Measurements from ENCODE around the gene KLHL6.
"Not testable (repeated sequence)": the region's sequence is repeated elsewhere in the genome, so short reads cannot be mapped to it uniquely, and the experiment has no call there.

Gene KLHL6

GRCh38 chr3:183532620-183533411, 22.7 kb downstream of the KLHL6 start:
- no peak for DNase-seq (ENCODE audit: low read depth)

GRCh38 chr3:183529717-183530116, 25.8 kb downstream of the KLHL6 start:
- no peak for DNase-seq (ENCODE audit: low read depth)

- no peak for DNase-seq (ENCODE audit: low read depth)
These were observed 26.3 kb downstream of the KLHL6 start for GRCh38 chr3:183529185-183529584.

- DNase-seq (ENCODE audit: low read depth): not testable (repeated sequence)
These were observed 26.7 kb downstream of the KLHL6 start for GRCh38 chr3:183528758-183529157.

- no peak for DNase-seq (ENCODE audit: low read depth)
These were observed 27.8 kb downstream of the KLHL6 start for GRCh38 chr3:183527428-183528379.

- no peak for DNase-seq (ENCODE audit: low read depth)
These were observed 28.6 kb downstream of the KLHL6 start for GRCh38 chr3:183526838-183527427.

GRCh38 chr3:183524476-183524875, 31.0 kb downstream of the KLHL6 start:
- DNase-seq (ENCODE audit: low read depth): no peak

GRCh38 chr3:183520741-183521556, 34.6 kb downstream of the KLHL6 start:
- not testable (repeated sequence) for DNase-seq (ENCODE audit: low read depth)

- DNase-seq (ENCODE audit: low read depth): not testable (repeated sequence)
These were observed 35.2 kb downstream of the KLHL6 start for GRCh38 chr3:183520295-183520694.

- DNase-seq (ENCODE audit: low read depth): no peak
These were observed 35.6 kb downstream of the KLHL6 start for GRCh38 chr3:183519891-183520290.

- no peak for DNase-seq (ENCODE audit: low read depth)
These were observed 36.8 kb downstream of the KLHL6 start for GRCh38 chr3:183518491-183519251.

- no peak for DNase-seq (ENCODE audit: low read depth)
These were observed 37.9 kb downstream of the KLHL6 start for GRCh38 chr3:183517607-183518006.

- no peak for DNase-seq (ENCODE audit: low read depth)
These were observed 39.3 kb downstream of the KLHL6 start for GRCh38 chr3:183515968-183516851.

GRCh38 chr3:183514021-183514420, 41.5 kb downstream of the KLHL6 start:
- no peak for DNase-seq (ENCODE audit: low read depth)

GRCh38 chr3:183513046-183513706, 42.3 kb downstream of the KLHL6 start:
- DNase-seq (ENCODE audit: low read depth): no peak

GRCh38 chr3:183511286-183512131, 44.0 kb downstream of the KLHL6 start:
- not testable (repeated sequence) for DNase-seq (ENCODE audit: low read depth)

- DNase-seq (ENCODE audit: low read depth): no peak
These were observed 46.7 kb downstream of the KLHL6 start for GRCh38 chr3:183508821-183509220.

- DNase-seq (ENCODE audit: low read depth): no peak
These were observed 48.0 kb downstream of the KLHL6 start for GRCh38 chr3:183507551-183507950.

Measured in fibroblast of the conjunctiva (primary cell).